HEK293 (cell line): ENCODE results near the gene MED4.

Experiments
- GLI2 ChIP-seq: fragments of 450-650 bp; formaldehyde crosslinking; IDR thresholded peaks from 2 replicates; pipeline ENCODE4; 2017; ENCODE audit warnings: missing biosample characterization, missing genetic modification characterization, low read depth, borderline replicate concordance
- GLIS1 ChIP-seq: fragments of 450-650 bp; formaldehyde crosslinking; IDR thresholded peaks from 2 replicates; pipeline ENCODE4 v1.5.1; 2016; ENCODE audit warnings: missing biosample characterization, missing genetic modification characterization
- GLIS2 ChIP-seq: fragments of 450-650 bp; formaldehyde crosslinking; IDR thresholded peaks from 2 replicates; pipeline ENCODE4 v1.5.1; 2016; ENCODE audit warnings: missing biosample characterization, missing genetic modification characterization
- HIC1 ChIP-seq: fragments of 450-650 bp; formaldehyde crosslinking; IDR thresholded peaks from 2 replicates; pipeline ENCODE4 v1.5.1; 2016; ENCODE audit warnings: missing biosample characterization, missing genetic modification characterization
- HOXA7 ChIP-seq: sonication (generic); formaldehyde crosslinking; IDR thresholded peaks from 2 replicates; pipeline ENCODE4 v1.8.1; 2022; ENCODE audit warnings: missing genetic modification reagents, borderline replicate concordance
- KLF1 ChIP-seq: fragments of 450-650 bp; formaldehyde crosslinking; IDR thresholded peaks from 2 replicates; pipeline ENCODE4 v1.5.1; 2016; ENCODE audit warnings: missing biosample characterization, missing genetic modification characterization
- KLF17 ChIP-seq: fragments of 450-650 bp; formaldehyde crosslinking; IDR thresholded peaks from 2 replicates; pipeline ENCODE4 v1.5.1; 2016; ENCODE audit warnings: missing biosample characterization, missing genetic modification characterization
- ZBTB1 ChIP-seq: fragments of 450-650 bp; formaldehyde crosslinking; IDR thresholded peaks from 2 replicates; pipeline ENCODE4 v1.5.1; 2016; ENCODE audit warnings: missing biosample characterization, missing genetic modification characterization
- ZBTB11 ChIP-seq: fragments of 450-650 bp; formaldehyde crosslinking; conservative IDR thresholded peaks from 2 replicates; pipeline ENCODE4 v1.5.1; 2016; ENCODE audit warnings: low read depth, missing biosample characterization, missing genetic modification characterization
- ZBTB7A ChIP-seq: fragments of 450-650 bp; formaldehyde crosslinking; IDR thresholded peaks from 2 replicates; pipeline ENCODE4 v1.5.1; 2016; ENCODE audit warnings: low read depth, missing biosample characterization, missing genetic modification characterization
- ZFHX2 ChIP-seq: fragments of 450-650 bp; formaldehyde crosslinking; conservative IDR thresholded peaks from 2 replicates; pipeline ENCODE4 v1.5.1; 2016; ENCODE audit warnings: missing biosample characterization, missing genetic modification characterization
- ZNF121 ChIP-seq: fragments of 450-650 bp; formaldehyde crosslinking; IDR thresholded peaks from 2 replicates; pipeline ENCODE4 v1.5.1; 2016; ENCODE audit warnings: missing biosample characterization, missing genetic modification characterization
- ZNF202 ChIP-seq: fragments of 450-650 bp; formaldehyde crosslinking; IDR thresholded peaks from 2 replicates; pipeline ENCODE4 v1.5.1; 2016; ENCODE audit warnings: missing biosample characterization, missing genetic modification characterization, borderline replicate concordance
- ZNF221 ChIP-seq: fragments of 450-650 bp; formaldehyde crosslinking; IDR thresholded peaks from 2 replicates; pipeline ENCODE4 v1.5.1; 2017; ENCODE audit warnings: missing biosample characterization, missing genetic modification characterization, borderline replicate concordance
- ZNF24 ChIP-seq: fragments of 450-650 bp; formaldehyde crosslinking; IDR thresholded peaks from 2 replicates; pipeline ENCODE4 v1.5.1; 2016; ENCODE audit warnings: missing biosample characterization, missing genetic modification characterization
- ZNF394 ChIP-seq: fragments of 450-650 bp; formaldehyde crosslinking; IDR thresholded peaks from 2 replicates; pipeline ENCODE4 v1.5.1; 2016; ENCODE audit warnings: missing biosample characterization, missing genetic modification characterization, mild to moderate bottlenecking, moderate library complexity, borderline replicate concordance
- ZNF416 ChIP-seq: fragments of 450-650 bp; formaldehyde crosslinking; IDR thresholded peaks from 2 replicates; pipeline ENCODE4 v1.5.1; 2016; ENCODE audit warnings: missing biosample characterization, missing genetic modification characterization
- ZNF501 ChIP-seq: fragments of 450-650 bp; formaldehyde crosslinking; IDR thresholded peaks from 2 replicates; pipeline ENCODE4 v1.5.1; 2016; ENCODE audit warnings: missing biosample characterization, missing genetic modification characterization
- ZNF549 ChIP-seq: fragments of 450-650 bp; IDR thresholded peaks from 2 replicates; pipeline ENCODE4 v1.5.1; 2018; ENCODE audit warnings: missing biosample characterization, missing genetic modification characterization, mild to moderate bottlenecking, inconsistent platforms, moderate library complexity
- ZNF555 ChIP-seq: fragments of 450-650 bp; formaldehyde crosslinking; conservative IDR thresholded peaks from 2 replicates; pipeline ENCODE4 v1.5.1; 2017; ENCODE audit warnings: missing biosample characterization, mild to moderate bottlenecking, missing genetic modification characterization, inconsistent platforms
- ZNF561 ChIP-seq: fragments of 450-650 bp; IDR thresholded peaks from 2 replicates; pipeline ENCODE4 v1.5.1; 2018; ENCODE audit warnings: missing biosample characterization, missing genetic modification characterization, borderline replicate concordance
- ZNF580 ChIP-seq: fragments of 450-650 bp; formaldehyde crosslinking; IDR thresholded peaks from 2 replicates; pipeline ENCODE4 v1.5.1; 2016; ENCODE audit warnings: missing biosample characterization, missing genetic modification characterization
- ZNF654 ChIP-seq: fragments of 450-650 bp; formaldehyde crosslinking; IDR thresholded peaks from 2 replicates; pipeline ENCODE4 v1.5.1; 2016; ENCODE audit warnings: low read depth, missing biosample characterization, missing genetic modification characterization
- ZNF660 ChIP-seq: fragments of 450-650 bp; IDR thresholded peaks from 2 replicates; pipeline ENCODE4 v1.5.1; 2018; ENCODE audit warnings: missing biosample characterization, mild to moderate bottlenecking, missing genetic modification characterization
- ZNF664 ChIP-seq: fragments of 450-650 bp; formaldehyde crosslinking; IDR thresholded peaks from 2 replicates; pipeline ENCODE4 v1.5.1; 2016; ENCODE audit warnings: missing biosample characterization, missing genetic modification characterization
- ZNF707 ChIP-seq: fragments of 450-650 bp; formaldehyde crosslinking; IDR thresholded peaks from 2 replicates; pipeline ENCODE4 v1.5.1; 2016; ENCODE audit warnings: missing biosample characterization, missing genetic modification characterization
- ZNF76 ChIP-seq: fragments of 450-650 bp; formaldehyde crosslinking; IDR thresholded peaks from 2 replicates; pipeline ENCODE4; 2016; ENCODE audit warnings: low read depth, missing biosample characterization, missing genetic modification characterization, borderline replicate concordance
- ZNF777 ChIP-seq: fragments of 450-650 bp; formaldehyde crosslinking; IDR thresholded peaks from 2 replicates; pipeline ENCODE4 v1.5.1; 2017; ENCODE audit warnings: missing biosample characterization, missing genetic modification characterization, borderline replicate concordance
- ZNF791 ChIP-seq: fragments of 450-650 bp; formaldehyde crosslinking; IDR thresholded peaks from 2 replicates; pipeline ENCODE4 v1.5.1; 2016; ENCODE audit warnings: missing biosample characterization, missing genetic modification characterization
- ZSCAN18 ChIP-seq: fragments of 450-650 bp; formaldehyde crosslinking; IDR thresholded peaks from 2 replicates; pipeline ENCODE4 v1.5.1; 2016; ENCODE audit warnings: missing biosample characterization, missing genetic modification characterization

Gene MED4

GRCh38 chr13:48094781-48095502 lies at the start of gene MED4 (continued):
- TF ChIP-seq GLIS1 (tag by site-specific recombination) (0 out of 2 replicates have a peak, but pooled peaks have one; percentile 21), ZNF777 (no peak), ZNF394 (tag by site-specific recombination) (peak; percentile 61; the same call in 1 of the 2 replicates), ZBTB1 (peak; percentile 86), ZFHX2 (peak; percentile 40; the same call in 1 of the 2 replicates), ZNF202 (tag by site-specific recombination) (peak; percentile 77; the same call in 1 of the 2 replicates), KLF17 (tag by site-specific recombination) (peak; percentile 48; the same call in 1 of the 2 replicates), ZNF121 (0 out of 2 replicates have a peak, but pooled peaks have one; percentile 12), ZNF24 (tag by site-specific recombination) (peak; percentile 64; the same call in 1 of the 2 replicates), ZNF664 (tag by site-specific recombination) (no peak), ZBTB7A (tag by site-specific recombination) (no peak), ZNF660 (peak; percentile 96), ZNF221 (no peak), ZNF501 (tag by site-specific recombination) (peak; percentile 94), HIC1 (no peak), GLI2 (tag by site-specific recombination) (no peak), ZNF561 (peak; percentile 79; the same call in 1 of the 2 replicates), ZNF707 (tag by site-specific recombination) (no peak), ZBTB11 (tag by site-specific recombination) (peak; percentile 39; the same call in 1 of the 2 replicates), ZNF791 (no peak), ZNF580 (tag by site-specific recombination) (no peak), GLIS2 (no peak), KLF1 (tag by site-specific recombination) (no peak), ZNF549 (tag by site-specific recombination) (no peak), ZNF555 (tag by site-specific recombination) (no peak), ZNF416 (tag by site-specific recombination) (no peak), ZNF654 (tag by site-specific recombination) (no peak), ZNF76 (tag by site-specific recombination) (0 out of 2 replicates have a peak, but pooled peaks have one; percentile 50), ZSCAN18 (no peak), HOXA7 (no peak)
